Calu3 (cell line): Measurements from ENCODE around the gene BAIAP3. TPM values are rescaled to one million over a fixed set of nuclear protein-coding genes. Genes with fewer than 3 reads are reported as not detected.

ENCODE experiments used
- BruUV-seq: library from RNA; stranded (reverse); fragments of 400-500 nt; replicated peaks from 2 replicates; lab custom pipeline; 2021; lab: Mats Ljungman, UMichigan
- CTCF ChIA-PET: fragments of 300-600 bp; sonication (Branson Sonifier 250); formaldehyde crosslinking; loops from one replicate; lab custom pipeline; 2022; ENCODE audit warnings: antibody characterized with exemption; lab: Charles Lee
- DNase-seq: peaks from one replicate; pipeline ENCODE4 v3.0.0; 2022
- H3K27ac Mint-ChIP-seq: one replicate; pipeline ENCODE4 v1.8.0; 2022; ENCODE audit warnings: mixed read lengths; ENCODE audit not compliant: unreplicated experiment
- H3K27me3 Mint-ChIP-seq: one replicate; pipeline ENCODE4 v1.8.0; 2022; ENCODE audit warnings: mixed read lengths; ENCODE audit not compliant: unreplicated experiment
- H3K36me3 Mint-ChIP-seq: one replicate; pipeline ENCODE4 v1.8.0; 2022; ENCODE audit warnings: mild to moderate bottlenecking, moderate library complexity, mixed read lengths; ENCODE audit not compliant: insufficient read depth, unreplicated experiment
- H3K4me1 Mint-ChIP-seq: one replicate; pipeline ENCODE4 v1.8.0; 2022; ENCODE audit warnings: mild to moderate bottlenecking, low read depth, mixed read lengths; ENCODE audit not compliant: unreplicated experiment
- H3K4me3 Mint-ChIP-seq: one replicate; pipeline ENCODE4 v1.8.0; 2022; ENCODE audit warnings: mild to moderate bottlenecking, low read depth, moderate library complexity, mixed read lengths; ENCODE audit not compliant: unreplicated experiment
- H3K9me3 Mint-ChIP-seq: one replicate; pipeline ENCODE4 v1.8.0; 2022; ENCODE audit warnings: low read depth, mixed read lengths; ENCODE audit not compliant: unreplicated experiment
- CTCF ChIP-seq: fragments of 200-600 bp; IDR thresholded peaks from one replicate; pipeline ENCODE4 v1.8.0; 2022; ENCODE audit warnings: antibody characterized with exemption; ENCODE audit not compliant: unreplicated experiment
- intact Hi-C: fragments of 100-400 bp; cut with micrococcal nuclease; formaldehyde crosslinking; loops from one replicate; pipeline ENCODE4 v1.10.0; 2022; ENCODE audit not compliant: unreplicated experiment
- total RNA-seq: library from RNA; stranded (reverse); gene quantifications from 2 replicates; pipeline ENCODE4 v1.2.3, GENCODE V29; 2022

BAIAP3 gene
- total RNA-seq, 1 experiment from 2014 or later: 2.4 TPM

DNA sequence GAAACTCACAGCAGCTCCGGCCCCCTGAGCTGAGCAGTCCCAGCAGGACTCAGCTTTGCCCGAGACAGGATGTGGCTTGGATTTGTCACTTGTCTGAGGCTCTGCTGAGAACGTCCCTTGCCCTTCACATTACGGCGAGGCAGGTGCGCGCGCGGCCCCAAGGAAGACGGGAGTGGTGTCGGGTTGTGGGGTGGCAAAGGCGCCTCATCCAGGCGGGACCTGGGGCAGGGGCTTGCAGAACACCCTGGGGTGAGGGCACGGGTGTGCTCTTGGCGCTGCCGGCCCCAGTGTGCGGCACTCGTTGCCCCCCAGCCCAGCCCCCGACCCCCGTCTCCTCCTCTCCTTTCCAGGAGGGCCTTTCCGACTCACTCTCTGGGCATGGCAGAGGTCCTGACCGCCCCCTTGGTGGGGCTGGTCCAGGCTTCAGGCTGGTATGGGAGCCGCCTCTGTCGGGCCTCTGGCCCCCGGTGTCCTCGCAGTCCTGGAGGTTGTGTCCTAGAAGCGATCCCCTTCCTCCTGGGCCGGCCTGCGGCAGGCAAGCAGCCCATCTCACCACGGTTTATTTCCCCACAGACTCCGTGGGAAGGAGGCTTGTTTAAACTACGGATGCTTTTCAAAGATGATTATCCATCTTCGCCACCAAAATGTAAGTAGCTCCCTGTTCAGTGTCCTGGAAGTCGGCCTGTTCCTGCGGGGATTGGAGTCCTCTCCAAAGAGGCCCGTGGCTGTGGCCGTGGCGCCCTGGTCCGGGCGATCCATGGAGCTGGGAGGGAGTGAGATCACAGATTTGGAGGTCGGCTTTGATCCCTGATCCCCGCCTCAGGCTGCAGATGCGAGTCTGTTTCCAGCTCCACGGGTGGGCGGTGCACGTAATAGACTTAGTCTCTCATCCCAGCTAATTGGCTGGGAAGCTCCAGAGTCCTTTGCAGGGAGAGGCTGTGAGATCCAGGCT is 18.1 kb upstream of the BAIAP3 start:
- no TSS peak for BruUV-seq
- H3K36me3 Mint-ChIP-seq: peaks cover 94% of the 10 kb centered on the region
- no peaks in the 10 kb centered on the region for H3K27me3 Mint-ChIP-seq
- CTCF ChIA-PET: no interaction called here
- no peak for TF ChIP-seq CTCF
- DNase-seq: no peak
- H3K4me3 Mint-ChIP-seq: no peak overlapping the region
- H3K4me1 Mint-ChIP-seq: peaks cover 15% of the 10 kb centered on the region
- no peak overlapping the region for H3K27ac Mint-ChIP-seq
- intact Hi-C loops: no loop called here
- H3K9me3 Mint-ChIP-seq: no peaks in the 10 kb centered on the region

GRCh38 chr16:1316033-1316405 is 17.4 kb upstream of the BAIAP3 start:
- H3K9me3 Mint-ChIP-seq: no peaks in the 10 kb centered on the region
- CTCF ChIA-PET: no interaction called here

GRCh38 chr16:1317479-1318267 is 15.8 kb upstream of the BAIAP3 start:
- Mint-ChIP-seq H3K4me1 (no peaks in the 10 kb centered on the region), H3K27ac (peak overlapping the region; percentile 63), H3K27me3 (no peaks in the 10 kb centered on the region), H3K36me3 (peaks cover 92% of the 10 kb centered on the region), H3K9me3 (no peaks in the 10 kb centered on the region), H3K4me3 (peak overlapping the region; percentile 39)
- DNase-seq: no peak
- BruUV-seq: no TSS peak
- CTCF ChIA-PET: no interaction called here
- TF ChIP-seq CTCF: no peak
- intact Hi-C loops: no loop called here

More at GRCh38 chr16:1316033-1316405, 17.4 kb upstream of the BAIAP3 start:
- no peak overlapping the region for H3K27ac Mint-ChIP-seq
- no peaks in the 10 kb centered on the region for H3K27me3 Mint-ChIP-seq
- intact Hi-C loops: no loop called here
- TF ChIP-seq CTCF: no peak
- peaks cover 94% of the 10 kb centered on the region for H3K36me3 Mint-ChIP-seq
- BruUV-seq: no TSS peak
- peaks cover 9% of the 10 kb centered on the region for H3K4me1 Mint-ChIP-seq
- DNase-seq: no peak
- H3K4me3 Mint-ChIP-seq: no peak overlapping the region

DNA sequence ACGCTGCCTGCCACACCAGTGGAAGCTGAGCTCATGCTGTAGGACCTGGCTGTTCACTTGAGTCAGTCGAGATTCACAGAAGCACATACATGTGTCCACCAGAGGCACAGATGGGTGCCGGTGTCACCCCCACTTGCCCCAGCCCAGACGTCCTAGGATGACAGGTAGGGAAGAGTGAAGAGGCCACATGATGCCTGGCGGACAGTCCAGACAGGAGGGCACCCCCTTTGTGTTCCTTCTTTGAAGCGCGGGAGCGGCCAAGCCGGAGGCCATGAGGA is 15.2 kb upstream of the BAIAP3 start:
- CTCF ChIA-PET: no interaction called here
- BruUV-seq: no TSS peak
- Mint-ChIP-seq H3K4me3 (peak overlapping the region; percentile 39), H3K27me3 (no peaks in the 10 kb centered on the region), H3K9me3 (no peaks in the 10 kb centered on the region), H3K36me3 (peaks cover 92% of the 10 kb centered on the region), H3K4me1 (no peaks in the 10 kb centered on the region), H3K27ac (peak overlapping the region; percentile 63)
- no peak for DNase-seq
- no peak for TF ChIP-seq CTCF
- intact Hi-C loops: no loop called here
